NT2/D1 (cell line): ENCODE data around the gene PIEZO1.

ENCODE experiments used
- DNase-seq: peaks from one replicate; pipeline ENCODE4 v3.0.0-alpha.2; 2011; ENCODE audit warnings: low read depth, low spot score
- H3K27me3 ChIP-seq: 2 replicates; pipeline ENCODE4 v1.6.0; 2011; ENCODE audit warnings: mild to moderate bottlenecking; ENCODE audit not compliant: insufficient read length, insufficient read depth
- H3K36me3 ChIP-seq: 2 replicates; pipeline ENCODE4 v1.6.1; 2011; ENCODE audit warnings: mild to moderate bottlenecking, low read length, mixed read lengths; ENCODE audit not compliant: insufficient read depth, insufficient read length
- H3K4me1 ChIP-seq: 2 replicates; pipeline ENCODE4 v1.5.1; 2011; ENCODE audit not compliant: insufficient read depth, insufficient read length
- H3K4me3 ChIP-seq: 2 replicates; pipeline ENCODE4 v1.5.1; 2011; ENCODE audit warnings: low read depth; ENCODE audit not compliant: insufficient read length
- H3K9ac ChIP-seq: 2 replicates; pipeline ENCODE4 v1.6.0; 2011; ENCODE audit warnings: low read depth; ENCODE audit not compliant: insufficient read length
- H3K9me3 ChIP-seq: 2 replicates; pipeline ENCODE4 v1.5.1; 2011; ENCODE audit warnings: mild to moderate bottlenecking, low read length; ENCODE audit not compliant: insufficient read depth
- SUZ12 ChIP-seq: IDR thresholded peaks from 2 replicates; pipeline ENCODE4 v1.6.1; 2011; ENCODE audit not compliant: insufficient read length, insufficient read depth; ENCODE audit errors: extremely low read depth
- YY1 ChIP-seq: IDR thresholded peaks from 2 replicates; pipeline ENCODE4 v1.6.1; 2011; ENCODE audit not compliant: insufficient read length, insufficient read depth
- ZNF274 ChIP-seq: IDR thresholded peaks from 2 replicates; pipeline ENCODE4 v1.6.1; 2011; ENCODE audit warnings: mild to moderate bottlenecking, low read depth, low read length

Gene PIEZO1

GRCh38 chr16:88681084-88681680 lies 103.8 kb downstream of the PIEZO1 start:
- Histone ChIP-seq H3K9me3 (no peaks in the 10 kb centered on the region), H3K9ac (peak overlapping the region; percentile 32), H3K36me3 (peaks cover 12% of the 10 kb centered on the region), H3K4me3 (no peak overlapping the region), H3K4me1 (peaks cover 30% of the 10 kb centered on the region), H3K27me3 (peaks cover 16% of the 10 kb centered on the region)
- TF ChIP-seq YY1 (no peak), ZNF274 (no peak), SUZ12 (no peak)
- DNase-seq = no peak

- H3K36me3 ChIP-seq = peaks cover 17% of the 10 kb centered on the region
- no peak overlapping the region for H3K4me3 ChIP-seq
- H3K9ac ChIP-seq = no peak overlapping the region
- H3K27me3 ChIP-seq = peaks cover 10% of the 10 kb centered on the region
- peaks cover 30% of the 10 kb centered on the region for H3K4me1 ChIP-seq
- TF ChIP-seq ZNF274 (no peak), SUZ12 (no peak), YY1 (no peak)
- DNase-seq = no peak
- H3K9me3 ChIP-seq = no peaks in the 10 kb centered on the region
Observed at GRCh38 chr16:88680554-88681083, 104.4 kb downstream of the PIEZO1 start.

DNA sequence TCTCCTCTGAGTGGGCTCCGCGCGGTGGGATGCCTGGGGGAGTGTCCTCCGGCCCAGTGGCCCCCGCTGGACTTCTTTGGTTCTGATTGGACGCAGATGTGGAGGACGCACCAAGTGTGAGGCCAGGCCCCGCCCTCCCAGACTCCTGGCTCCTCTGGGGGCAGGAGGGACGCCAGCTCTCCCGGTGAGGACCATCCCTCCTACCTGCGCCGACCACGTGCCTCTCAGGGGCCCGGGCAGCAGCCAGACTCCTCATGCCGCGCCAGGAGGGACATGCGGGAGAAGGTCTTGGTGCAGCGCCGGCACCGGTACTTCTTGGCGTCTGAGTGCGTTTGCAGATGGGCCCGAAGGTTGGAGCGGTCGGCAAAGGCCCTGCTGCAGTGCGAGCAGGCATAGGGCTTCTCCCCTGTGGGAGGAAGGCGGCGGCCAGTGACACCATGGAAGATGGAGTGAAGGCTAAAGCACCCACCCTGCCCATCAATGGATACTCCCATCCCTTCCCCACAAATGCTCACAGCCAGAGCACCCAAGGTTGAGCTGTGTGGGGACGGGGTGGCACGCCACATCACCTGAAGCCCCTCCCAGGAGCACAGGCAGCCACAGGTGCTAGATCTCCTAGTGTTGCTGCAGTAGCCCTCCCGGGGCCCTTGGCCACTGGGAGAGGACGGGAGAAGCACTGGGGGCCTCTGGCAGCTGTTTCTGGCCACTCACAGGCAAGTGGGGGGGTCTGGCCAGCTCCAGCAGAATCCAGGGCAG lies 106.6 kb downstream of the PIEZO1 start:
- Histone ChIP-seq H3K27me3 (no peaks in the 10 kb centered on the region), H3K9me3 (no peaks in the 10 kb centered on the region), H3K4me1 (peaks cover 20% of the 10 kb centered on the region), H3K9ac (no peak overlapping the region), H3K36me3 (peaks cover 39% of the 10 kb centered on the region), H3K4me3 (no peak overlapping the region)
- DNase-seq = no peak
- TF ChIP-seq SUZ12 = no peak
- no peak for TF ChIP-seq YY1
- TF ChIP-seq ZNF274 = no peak

GRCh38 chr16:88677721-88678120 lies 107.3 kb downstream of the PIEZO1 start:
- H3K4me1 ChIP-seq = peaks cover 23% of the 10 kb centered on the region
- TF ChIP-seq SUZ12 = no peak
- TF ChIP-seq ZNF274 = no peak
- no peak for TF ChIP-seq YY1
- H3K36me3 ChIP-seq = peaks cover 40% of the 10 kb centered on the region
- no peaks in the 10 kb centered on the region for H3K27me3 ChIP-seq
- no peak overlapping the region for H3K4me3 ChIP-seq
- DNase-seq = no peak
- no peaks in the 10 kb centered on the region for H3K9me3 ChIP-seq
- H3K9ac ChIP-seq = no peak overlapping the region

DNA sequence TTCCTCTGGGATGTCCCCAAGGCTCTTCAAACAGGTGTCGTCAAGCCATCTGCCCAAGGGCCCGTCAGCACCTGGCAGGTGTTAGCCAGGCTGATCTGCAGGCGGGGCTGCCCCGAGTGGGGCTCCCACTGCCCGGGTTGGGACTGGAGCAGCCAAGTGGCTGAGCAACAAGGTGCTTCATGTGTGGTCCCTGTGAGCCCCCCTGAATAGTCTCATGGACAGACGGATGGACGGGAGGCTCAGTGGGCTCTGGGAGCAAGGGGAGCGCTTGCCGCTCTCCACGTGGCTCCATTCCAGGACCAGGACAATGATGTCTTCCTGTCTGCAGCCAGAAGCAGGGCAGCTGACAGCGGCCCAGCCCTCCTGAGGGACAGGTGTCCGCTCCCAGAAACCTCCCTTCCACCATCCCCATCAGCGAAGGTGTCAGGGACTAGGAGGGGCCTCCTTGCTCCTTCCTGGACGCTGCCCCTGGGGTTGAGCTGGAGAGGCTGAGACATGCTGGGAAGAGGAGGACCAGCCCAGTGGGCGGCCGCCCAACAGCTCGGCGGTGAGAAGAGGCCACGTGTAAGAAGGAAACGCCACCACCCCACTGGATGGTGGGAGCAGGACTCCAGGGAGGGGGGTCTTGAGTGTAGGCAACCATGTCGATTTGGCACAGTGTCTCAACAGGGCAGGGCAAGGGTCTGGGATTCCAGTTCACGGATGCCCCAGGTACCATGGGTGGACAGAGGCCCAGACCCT lies 108.3 kb downstream of the PIEZO1 start:
- Histone ChIP-seq H3K36me3 (peaks cover 45% of the 10 kb centered on the region), H3K9me3 (no peaks in the 10 kb centered on the region), H3K4me1 (peaks cover 22% of the 10 kb centered on the region), H3K9ac (no peak overlapping the region), H3K4me3 (no peak overlapping the region), H3K27me3 (no peaks in the 10 kb centered on the region)
- DNase-seq = no peak
- no peak for TF ChIP-seq ZNF274
- no peak for TF ChIP-seq YY1
- TF ChIP-seq SUZ12 = no peak

DNA sequence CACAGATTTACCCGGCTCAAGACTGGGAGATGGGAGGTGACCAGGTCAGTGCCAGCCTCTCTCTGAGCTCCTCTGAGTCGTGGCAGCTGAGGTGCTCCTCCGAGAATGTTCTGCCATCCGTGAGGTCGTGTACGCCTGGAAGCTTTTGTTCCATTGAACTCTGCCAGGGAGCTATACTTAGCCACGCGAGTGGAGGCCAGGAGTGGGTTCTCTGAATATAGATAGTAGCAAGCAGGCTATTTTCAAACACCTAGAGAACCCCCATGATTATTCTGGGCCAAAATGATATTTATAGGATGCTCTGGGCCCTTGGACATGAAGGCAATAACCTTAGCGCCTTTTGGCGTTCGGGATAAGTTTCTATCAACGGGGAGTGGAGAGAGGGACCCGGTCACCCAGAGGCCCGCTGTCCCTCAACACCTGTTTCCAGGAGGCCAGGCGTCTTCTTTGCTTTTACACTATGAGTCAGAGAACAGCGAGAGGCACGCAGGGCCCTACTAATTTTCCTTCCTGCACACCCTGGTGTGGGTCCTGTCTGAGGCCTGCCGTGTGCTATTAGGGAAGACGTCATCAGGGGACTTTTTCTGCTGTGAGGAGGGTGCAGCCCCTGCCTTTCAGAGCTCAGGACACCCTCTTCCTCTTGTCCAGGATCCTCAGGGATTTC lies 111.2 kb downstream of the PIEZO1 start:
- H3K9ac ChIP-seq = no peak overlapping the region
- no peak overlapping the region for H3K4me3 ChIP-seq
- peaks cover 47% of the 10 kb centered on the region for H3K36me3 ChIP-seq
- no peak for DNase-seq
- no peaks in the 10 kb centered on the region for H3K27me3 ChIP-seq
- TF ChIP-seq SUZ12 (no peak), ZNF274 (no peak), YY1 (no peak)
- H3K4me1 ChIP-seq = peaks cover 15% of the 10 kb centered on the region
- no peaks in the 10 kb centered on the region for H3K9me3 ChIP-seq
